HG03175 (cell line): Measurements from ENCODE around the gene SORBS2.
A peak's percentile ranks its signal among the peaks of the same experiment; 100 is the strongest.

Source experiments
- ATAC-seq: cut with Tn5 transposase; IDR thresholded peaks from one replicate; pipeline ENCODE4 v1.9.1; 2021; ENCODE audit warnings: mild to moderate bottlenecking, moderate library complexity; ENCODE audit not compliant: unreplicated experiment

The SORBS2 gene

DNA sequence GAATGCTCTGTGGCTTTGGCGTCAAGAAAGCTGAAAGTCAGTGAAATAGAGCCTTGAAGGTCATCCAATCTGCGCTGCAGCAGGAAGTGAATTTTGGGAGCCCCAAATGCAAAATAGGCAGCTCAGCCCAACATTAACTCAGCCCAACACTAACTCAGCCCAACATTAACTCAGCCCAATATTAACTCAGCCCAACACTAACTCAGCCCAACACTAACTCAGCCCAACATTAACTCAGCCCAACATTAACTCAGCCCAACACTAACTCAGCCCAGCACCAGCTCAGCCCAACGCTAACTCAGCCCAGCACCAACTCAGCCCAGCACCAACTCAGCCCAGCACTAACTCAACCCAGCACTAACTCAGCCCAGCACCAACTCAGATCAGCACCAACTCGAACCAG, 71.5 kb downstream of the SORBS2 start:
- ATAC-seq, result peak; percentile 53

DNA sequence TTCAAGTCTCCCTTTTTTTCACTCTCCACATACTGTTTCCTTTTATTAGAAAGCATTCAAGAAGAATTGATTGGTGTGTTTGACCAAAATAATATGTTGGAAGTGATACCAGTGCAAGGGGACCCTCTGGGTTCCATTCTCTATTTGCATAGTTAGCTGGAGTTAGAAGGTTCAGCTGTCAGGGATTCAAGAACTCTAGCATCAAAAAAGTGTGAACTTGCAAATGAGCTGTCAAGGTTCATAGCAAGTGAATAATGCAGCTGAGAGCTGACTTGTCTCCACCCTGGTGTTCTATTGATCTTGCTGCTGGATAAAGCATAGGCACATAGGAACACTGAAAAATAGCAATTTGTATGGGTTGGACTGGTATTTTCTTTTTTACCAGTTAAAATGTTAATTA, 73.2 kb downstream of the SORBS2 start:
- no peak for ATAC-seq

DNA sequence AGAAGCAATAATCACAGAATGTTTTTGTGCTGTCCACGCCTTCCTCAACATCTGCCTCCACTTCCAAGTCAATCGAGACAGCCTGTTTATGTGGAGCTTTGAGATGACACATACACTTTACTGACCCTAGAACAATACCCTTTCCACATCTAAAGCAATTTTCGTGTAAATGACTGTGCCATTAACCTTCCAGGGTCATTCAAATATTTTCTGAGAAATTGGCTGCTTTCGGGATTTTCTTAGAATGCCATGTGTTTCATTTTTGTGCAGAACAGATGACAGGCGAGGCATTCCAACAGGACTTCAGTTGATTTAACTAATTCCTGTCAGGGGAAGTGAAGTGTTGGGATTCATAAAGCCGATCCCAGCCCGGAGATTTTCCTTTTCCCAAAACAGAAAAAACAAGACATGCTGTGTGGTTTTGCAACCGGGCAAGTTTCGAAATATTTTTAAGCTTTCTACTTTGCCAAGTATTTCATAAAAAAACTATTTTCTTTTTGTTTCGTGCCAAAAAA, 73.9 kb downstream of the SORBS2 start:
- ATAC-seq, result no peak

DNA sequence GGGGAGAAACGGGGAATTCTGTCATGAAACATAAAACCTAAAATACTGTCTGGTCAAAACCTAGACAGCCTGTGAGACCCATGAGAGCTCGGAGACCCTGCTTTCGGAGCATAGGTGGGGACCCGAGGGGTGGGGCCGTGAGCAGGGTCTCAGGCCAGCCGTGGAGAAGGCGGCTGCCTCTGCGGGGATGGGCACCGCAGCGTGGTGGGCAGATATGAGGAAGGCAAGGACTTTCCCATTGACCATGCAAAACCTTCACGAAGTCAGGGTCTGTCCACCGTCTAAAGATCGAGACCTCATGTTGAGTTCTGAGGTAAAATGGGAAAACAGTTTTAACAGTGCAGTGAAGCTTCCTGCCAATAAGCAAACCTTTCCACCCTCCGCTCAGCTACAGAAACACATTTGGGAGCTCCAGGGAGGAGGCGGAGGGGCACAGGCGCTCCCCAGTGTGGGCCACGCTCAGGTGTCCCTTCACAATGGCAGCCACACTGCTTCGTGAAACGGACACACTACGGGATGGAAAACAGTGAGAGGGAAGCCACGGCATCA, 74.4 kb downstream of the SORBS2 start:
- ATAC-seq, result no peak

DNA sequence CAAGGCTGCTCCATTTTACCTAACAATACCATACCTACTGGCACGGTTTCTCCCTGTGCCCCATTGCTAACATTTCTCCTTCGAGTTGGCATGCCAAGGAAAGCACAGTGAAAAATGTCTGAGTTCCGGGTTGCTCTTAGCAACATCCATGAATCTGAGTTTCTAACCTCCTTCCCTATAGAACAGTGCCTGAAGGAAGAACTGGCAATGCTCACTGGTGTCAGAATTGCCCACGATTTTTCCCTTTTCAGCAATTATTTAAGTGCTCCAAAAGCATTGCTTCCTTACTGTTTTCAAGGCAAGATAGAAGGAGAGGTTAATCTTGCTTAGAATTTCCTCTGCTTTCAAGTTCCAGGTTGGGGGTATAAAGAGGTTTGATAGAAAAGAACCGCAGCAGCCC, 75.1 kb downstream of the SORBS2 start:
- no peak for ATAC-seq

DNA sequence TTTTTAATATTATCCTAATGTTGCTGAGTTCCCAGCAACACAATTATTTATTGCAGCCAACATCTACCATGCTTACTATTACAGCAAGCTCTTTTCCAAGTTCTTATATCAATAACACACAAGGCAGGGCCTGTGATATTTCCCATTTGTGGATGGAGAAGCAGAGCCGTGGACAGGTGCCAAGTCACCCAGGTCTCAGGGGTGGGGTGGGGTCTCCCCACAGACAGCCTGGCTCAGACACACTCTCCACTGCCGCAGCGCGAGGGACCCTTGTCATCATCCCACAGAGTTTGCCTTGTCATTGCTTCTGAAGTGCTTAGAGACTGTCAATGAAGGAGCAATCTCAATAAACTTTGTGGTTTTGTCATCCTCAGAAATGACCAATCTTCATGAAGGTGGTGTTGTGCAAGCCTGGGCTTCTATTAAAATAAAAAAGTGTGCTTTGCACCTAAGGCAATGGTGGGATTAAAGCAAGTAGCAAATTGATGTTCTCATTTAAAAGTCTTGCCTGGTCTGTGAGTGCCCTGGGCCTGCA, 76.1 kb downstream of the SORBS2 start:
- ATAC-seq, result no peak

DNA sequence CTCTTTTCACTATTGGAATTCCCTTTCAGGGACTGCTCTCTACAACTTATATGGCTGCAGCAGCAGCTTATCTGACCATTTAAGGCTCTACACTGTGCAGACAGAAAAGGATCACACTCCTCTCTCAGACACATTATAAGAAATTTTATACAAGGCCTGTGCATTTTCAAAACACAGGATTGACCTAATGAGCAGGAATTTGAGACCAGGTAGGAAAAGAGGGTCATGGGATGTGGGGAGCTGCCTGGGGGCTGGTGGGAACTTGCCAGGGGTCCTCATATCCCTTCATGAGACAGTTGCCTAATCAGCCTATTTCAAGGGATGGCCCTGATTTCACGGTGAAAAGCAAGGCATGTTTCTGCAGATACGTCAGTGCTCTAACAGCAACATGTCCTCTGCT, 77.1 kb downstream of the SORBS2 start:
- no peak for ATAC-seq

DNA sequence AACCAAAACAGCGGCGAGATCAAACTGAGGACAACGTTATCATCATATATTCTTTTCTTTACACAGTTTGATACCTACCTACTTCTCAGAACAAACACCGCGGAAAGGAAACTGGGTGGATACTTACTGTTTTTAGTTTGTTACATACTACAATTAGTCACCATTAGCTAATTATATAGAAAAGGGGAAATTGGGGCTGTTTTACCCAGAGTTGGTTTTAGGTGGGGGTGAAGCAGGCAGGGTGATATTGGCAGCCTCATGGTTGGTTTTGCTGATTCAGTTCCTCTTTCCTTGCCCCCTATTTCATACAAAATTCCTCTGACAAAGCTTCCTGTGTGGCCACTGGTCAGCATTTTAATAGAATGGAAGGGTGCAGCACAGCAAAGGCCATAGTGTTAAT, 77.8 kb downstream of the SORBS2 start:
- ATAC-seq, result peak; percentile 64

DNA sequence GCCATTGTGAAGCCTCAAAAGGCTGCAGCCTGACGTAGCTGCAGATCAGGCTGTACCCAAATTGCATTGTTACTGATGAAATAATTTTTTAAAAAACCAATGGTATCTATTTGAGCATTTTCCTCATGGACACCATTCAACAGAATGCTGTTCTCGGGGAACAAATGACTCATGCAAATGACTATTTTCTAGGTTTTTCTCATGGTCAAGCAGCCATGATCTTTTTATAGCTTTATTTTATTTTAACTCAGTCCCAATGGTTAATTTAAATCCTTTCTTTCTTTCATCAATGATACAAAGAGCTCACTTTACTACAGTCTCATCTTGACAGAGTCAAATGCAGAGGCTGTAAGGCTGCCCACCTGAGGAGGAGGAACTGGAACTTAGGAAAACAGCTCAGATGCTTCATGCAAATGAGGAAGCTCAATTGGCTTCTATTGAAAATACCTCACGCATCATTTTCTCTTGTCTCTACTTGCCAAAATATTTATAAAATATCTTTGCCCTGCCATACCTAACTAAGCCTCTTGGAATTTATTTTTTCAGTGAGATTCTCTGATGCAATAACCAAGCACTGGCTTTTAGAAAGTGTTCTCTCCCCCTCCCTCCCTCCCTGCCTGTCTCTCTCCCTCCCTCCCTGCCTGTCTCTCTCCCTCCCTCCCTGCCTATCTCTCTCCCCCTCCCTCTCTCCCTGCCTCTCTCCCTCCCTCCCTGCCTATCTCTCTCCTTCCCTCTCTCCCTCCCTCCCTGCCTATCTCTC, 81.0 kb downstream of the SORBS2 start:
- peak; percentile 58 for ATAC-seq

DNA sequence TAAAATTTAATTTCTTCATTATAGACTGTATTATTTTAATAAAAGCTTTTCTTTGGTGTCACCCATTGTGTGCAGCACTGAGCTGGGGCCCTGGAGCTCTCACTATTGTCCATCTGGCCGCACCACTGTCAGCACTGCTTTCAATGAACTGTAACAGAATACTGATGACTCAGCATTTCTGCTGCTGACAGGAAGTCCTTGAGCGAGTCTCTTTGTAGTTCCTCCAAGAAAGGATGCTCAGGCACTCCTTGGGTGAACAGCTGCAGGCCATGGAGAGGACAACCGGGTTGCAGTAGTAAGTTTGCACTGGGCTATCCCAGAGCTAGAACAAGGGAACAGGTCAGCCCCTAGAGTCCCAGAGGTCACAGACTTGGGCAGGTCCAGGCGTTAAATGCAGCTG, 81.6 kb downstream of the SORBS2 start:
- ATAC-seq, result peak; percentile 54

DNA sequence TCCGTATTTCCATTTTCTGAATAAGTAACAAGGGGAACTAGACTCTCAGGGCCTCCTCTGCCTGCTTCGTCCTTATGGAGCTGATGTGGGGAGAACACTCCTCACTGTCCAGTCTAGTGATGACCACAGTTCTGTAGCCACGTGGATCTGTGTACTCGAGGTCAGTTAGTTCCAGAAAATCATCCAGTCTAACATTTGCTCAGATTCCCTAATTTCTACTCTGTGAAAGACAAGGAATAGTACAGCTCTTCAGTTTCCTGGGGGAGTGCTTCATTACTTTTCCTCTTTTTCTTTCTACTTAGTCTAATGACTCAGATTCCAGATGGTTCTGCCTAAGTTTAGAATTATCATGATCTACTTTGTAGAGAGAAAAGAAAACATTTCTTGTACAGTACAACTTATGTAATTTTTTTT, 82.6 kb downstream of the SORBS2 start:
- ATAC-seq, result no peak

DNA sequence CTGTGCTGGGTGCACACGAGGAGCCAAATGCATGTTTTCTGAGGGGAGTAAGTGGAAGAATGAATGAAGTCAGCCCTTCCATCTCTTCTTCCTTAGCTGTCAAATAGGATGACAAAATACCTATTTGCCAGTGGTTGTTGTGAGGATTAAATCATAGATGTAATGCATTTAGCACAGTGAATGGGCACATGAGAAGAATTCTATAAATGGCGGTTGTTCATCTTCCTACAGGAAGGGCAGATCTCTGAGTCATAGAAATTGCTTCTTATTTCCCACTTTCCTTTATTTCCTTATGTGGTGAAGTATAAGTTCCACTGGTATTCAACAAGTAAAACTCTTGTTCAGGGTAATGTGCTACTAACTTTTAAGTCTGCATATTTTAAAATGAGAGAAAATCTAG, 83.1 kb downstream of the SORBS2 start:
- no peak for ATAC-seq

DNA sequence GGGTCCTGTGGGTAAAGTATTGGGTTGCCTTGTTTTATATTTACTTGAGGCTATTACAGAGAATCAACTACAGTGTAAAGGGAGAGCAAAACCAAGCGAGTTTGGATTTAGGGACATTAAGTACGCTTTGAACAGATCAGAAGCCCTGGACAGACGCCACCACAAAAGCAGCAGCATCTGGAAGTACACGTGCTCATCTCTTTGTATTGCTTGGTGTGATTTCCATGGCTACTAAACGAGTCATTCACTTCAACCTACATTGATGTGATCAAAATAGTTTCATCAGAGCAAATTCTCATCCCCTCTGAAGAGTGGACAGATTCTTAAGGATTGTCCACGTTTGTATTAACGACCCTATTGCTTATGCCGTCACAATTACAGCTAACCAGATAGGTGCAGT, 85.1 kb downstream of the SORBS2 start:
- no peak for ATAC-seq

DNA sequence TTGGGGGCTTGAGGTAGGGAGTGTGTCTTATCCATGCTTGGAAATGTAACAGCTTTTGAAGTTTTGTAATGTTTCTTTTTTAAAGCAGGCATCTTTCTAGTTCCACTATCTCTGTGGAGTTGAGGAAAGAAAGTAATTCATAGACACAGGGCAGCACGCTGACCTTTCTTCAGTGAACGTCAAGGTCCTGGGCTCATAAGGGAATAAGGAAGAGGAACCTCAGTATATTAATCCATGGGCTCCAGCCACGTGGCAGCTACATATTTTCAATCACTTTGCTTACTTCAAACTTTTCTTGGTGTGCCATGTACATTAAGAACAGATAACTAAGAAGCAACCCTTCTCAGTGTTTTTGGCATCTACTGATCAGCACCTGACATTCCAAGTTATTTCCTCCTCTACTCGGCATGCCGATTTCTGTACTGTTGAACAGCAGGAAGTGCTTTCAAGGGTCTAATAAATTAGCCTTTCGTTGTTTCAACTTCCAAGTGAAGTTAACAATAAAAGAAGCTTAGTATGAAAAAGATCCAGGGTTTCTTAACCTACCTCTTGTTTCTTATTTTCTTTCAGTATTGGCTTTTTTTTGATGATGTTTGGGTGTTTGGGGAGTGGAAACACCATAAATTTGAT, 88.2 kb downstream of the SORBS2 start:
- no peak for ATAC-seq

DNA sequence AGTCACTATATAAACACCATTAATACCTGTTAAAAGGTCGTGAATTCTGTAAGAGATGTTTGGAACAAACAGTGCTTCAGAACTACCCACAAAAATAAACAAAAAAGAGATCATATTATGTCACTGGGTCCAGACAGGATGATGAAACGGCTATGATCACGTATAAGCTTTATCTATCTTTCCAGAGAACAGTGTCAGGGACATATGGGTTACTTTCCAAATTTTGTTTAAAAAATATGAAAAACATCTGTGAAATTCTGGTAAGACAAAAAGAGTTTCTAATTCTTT, 90.0 kb downstream of the SORBS2 start:
- ATAC-seq, result no peak

DNA sequence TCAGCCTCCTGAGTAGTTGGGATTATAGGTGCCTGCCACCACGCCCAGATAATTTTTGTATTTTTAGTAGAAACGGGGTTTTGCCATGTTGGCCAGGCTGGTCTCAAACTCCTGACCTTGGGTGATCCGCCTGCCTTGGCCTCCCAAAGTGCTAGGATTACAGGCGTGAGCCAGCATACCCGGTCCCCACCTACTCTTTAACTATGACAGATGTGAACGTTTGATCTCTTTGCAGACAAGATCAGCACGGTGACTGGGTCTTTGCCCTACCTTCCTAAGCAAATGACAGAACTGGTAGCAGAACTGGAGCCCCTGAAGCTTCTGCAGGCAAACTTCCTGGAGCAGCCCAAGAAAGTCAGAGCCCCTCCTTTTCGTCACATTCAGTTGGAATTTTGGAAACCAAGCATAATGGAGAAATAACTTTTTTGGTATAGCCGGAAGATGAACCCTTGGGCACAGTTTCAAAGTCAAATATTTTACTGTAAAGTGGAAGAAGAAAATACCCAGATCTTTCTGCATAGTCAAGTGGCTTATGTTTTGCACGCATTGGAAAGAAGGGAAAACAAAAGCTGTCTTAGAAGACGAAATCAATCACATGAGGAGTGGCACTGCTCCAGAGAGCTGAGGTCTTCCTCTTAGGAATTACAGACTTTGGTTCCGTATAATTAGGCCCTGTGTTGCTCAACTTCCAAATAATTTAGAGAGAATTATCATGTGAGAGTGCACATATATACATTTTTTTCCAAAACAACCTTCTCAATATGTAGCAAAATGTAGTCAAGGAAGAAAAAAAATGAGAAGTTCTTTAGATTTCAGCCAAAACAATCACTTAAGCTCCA, 90.6 kb downstream of the SORBS2 start:
- ATAC-seq, result no peak

DNA sequence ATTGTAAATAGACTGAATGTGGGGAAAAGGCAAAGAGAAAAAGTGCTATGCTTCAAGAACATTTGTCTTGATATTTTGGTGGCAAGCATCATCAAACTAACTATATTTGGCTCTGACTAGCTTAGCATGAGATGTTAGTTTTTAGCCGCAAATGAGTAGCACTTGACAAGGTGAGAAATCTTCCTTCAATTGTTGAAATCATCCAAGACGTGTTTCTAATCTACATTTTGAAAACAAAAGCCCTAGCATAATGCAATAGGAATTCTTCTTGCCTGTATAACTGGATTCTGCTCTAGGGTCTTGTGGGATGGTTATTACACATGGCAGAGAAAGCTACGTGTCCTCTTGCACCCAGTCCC, 92.5 kb downstream of the SORBS2 start:
- no peak for ATAC-seq

DNA sequence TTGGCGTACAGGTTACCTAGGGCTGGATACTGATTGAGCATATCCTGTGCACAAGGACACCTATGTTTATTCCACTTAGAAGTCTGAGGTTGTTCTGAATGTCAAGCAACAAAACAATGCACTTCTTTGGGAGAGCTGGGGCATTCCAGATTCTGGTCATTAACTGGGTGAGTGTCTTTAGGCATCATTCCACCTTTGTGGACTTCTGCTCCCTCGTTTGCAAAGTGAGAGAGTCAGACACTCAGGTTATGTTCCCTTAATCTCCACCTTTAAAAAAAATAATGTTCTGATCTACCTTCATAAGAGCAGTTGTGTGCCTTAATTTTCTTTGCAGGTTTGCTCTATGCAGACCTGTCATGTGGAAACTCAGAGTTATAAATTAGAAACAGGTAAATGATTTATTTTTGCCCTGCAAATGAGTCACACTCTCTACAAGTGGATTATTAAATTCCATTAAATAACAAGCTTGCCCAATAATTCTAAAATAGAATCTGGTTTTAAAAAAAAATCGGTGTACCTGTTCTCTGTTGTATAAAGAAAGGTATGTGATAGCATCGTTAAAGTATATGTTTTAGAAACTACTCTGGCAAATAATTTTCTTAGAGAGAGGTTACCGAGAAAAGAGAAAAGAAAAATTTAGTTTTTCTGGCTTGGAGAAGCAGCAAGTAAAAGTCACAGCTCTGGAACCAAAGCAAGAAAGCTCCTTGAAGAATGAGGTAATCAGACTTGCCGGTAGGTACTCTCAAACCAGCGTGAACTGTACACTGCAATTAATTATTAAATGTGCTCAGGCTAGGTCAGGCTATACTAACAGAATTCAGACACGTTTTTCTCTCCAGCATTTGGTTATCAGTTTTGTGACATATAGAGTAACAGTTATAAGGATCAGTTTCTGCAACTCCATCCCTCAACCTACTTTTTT, 93.2 kb downstream of the SORBS2 start:
- peak; percentile 73 for ATAC-seq

DNA sequence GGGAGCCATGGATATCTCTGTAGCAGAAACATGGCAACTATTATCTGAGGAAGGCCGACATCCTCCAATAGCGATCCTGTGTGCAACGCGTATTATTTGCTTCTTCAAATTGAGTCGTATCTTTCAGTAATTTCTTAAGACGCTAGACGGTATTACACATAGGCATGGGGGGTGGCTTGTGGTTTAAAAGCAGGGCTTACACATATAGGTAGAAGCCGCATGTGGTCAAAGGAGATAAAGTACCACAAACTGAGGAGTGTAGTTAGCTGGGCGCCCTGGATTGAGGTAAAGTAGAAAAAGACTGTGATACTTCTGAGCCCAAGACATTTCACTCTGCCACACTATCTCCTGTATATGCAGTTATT, 94.6 kb downstream of the SORBS2 start:
- ATAC-seq, result no peak

DNA sequence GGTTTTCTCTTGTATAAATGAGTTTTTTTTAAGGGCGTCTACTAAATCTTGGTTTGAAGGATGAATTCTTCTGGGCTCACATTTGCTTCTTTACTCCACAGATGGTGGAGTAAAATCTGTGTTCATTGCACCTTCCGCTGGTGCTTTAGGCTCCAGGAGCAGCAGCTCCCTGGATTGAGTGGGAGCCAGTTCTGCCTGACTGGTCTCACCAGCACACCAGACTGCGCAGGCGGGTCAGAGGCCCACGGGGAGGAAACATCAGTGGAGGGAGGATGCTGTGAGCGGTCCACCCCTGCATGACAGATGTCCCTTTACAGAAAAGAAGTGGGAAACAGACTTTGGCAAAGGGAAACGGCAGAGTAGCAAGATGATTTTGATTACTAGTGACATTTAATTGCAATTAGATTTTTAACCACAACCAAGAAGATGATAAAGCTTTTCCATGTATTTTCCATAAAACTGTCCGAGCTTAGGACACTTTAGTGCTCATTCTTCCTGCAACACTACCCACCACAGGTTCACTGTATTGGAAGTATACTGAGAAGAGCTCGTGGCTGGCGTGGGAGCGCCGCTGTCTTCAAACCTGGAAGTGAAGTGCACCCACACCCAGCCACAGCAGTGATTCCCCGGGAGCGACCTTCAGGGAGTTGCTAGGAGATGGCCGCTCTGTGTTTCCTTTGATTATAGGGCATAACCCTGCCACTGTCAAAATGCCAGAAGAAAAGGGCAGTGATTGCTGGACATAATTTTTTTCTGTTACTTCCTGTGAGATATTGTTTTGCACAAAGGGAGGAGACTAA, 95.2 kb downstream of the SORBS2 start:
- ATAC-seq, result no peak
